Adrenal gland (tissue), 12 donors: Measurements from ENCODE around the gene DLG5. TPM values are rescaled to one million over a fixed set of nuclear protein-coding genes. Genes with fewer than 3 reads are reported as not detected.

Experiments
- DNase-seq, 7 donors: peaks; one replicate each; pipeline ENCODE4 v3.0.0-alpha.2; 2019 to 2020
- H3K27ac ChIP-seq, 5 donors: fragments of 200-600 bp; sonication (generic) in 4 of 5; 1 replicate in 3 of 5; 2 replicates in 2 of 5; pipeline versions ENCODE4 v1.5.1 to v1.8.0; 2016 to 2020; ENCODE audit warnings: mild to moderate bottlenecking in 1 of 5
- H3K27me3 ChIP-seq: fragments of 200-600 bp; 2 replicates; pipeline ENCODE4 v1.8.0; 2021
- H3K36me3 ChIP-seq, 2 donors: fragments of 200-600 bp; replicated peaks in 1 of 2; 1 replicate in 1 of 2; 2 replicates in 1 of 2; pipeline versions ENCODE4 v1.5.1 to v1.8.0; 2018 to 2022
- H3K4me1 ChIP-seq, 2 donors: fragments of 200-600 bp; replicated peaks in 1 of 2; 1 replicate in 1 of 2; 2 replicates in 1 of 2; pipeline versions ENCODE4 v1.5.1 to v1.8.0; 2018 to 2021
- H3K4me3 ChIP-seq, 4 donors: fragments of 200-600 bp; sonication (generic) in 3 of 4; one replicate each; pipeline ENCODE4 v1.5.1; 2016 to 2018
- H3K9me3 ChIP-seq, 3 donors: fragments of 200-600 bp; sonication (generic) in 1 of 3; replicated peaks in 1 of 3; 1 replicate in 2 of 3; 2 replicates in 1 of 3; pipeline versions ENCODE4 v1.5.1 to v1.8.0; 2016 to 2021
- POLR2A ChIP-seq, 2 donors: fragments of 450-650 bp; IDR thresholded peaks; one replicate each; pipeline ENCODE4 v1.6.1; 2017; ENCODE audit warnings: antibody characterized with exemption in 2 of 2, mild to moderate bottlenecking in 2 of 2, moderate library complexity in 1 of 2
- WGBS, 4 donors: extraction: QIAGEN DNeasy Blood & Tissue Kit in 2 of 4; methylation state at CpG; one replicate each; pipeline versions ENCODE4 v1.1.5 to v1.1.7; 2013 to 2017; 5-methylcytosine and 5-hydroxymethylcytosine counted together
- intact Hi-C, 2 donors: fragments of 100-400 bp; cut with DNase I; formaldehyde crosslinking; loops; one replicate each; pipeline versions ENCODE4 v1.14.1 to v1.15.0; 2022 to 2023
- polyA plus RNA-seq, 3 donors: library from polyadenylated mRNA; stranded (reverse); fragments of 200-250 nt in 2 of 3; fragments of 350-450 nt in 1 of 3; fragmentation: Illumina TruSeq in 1 of 3; extraction: RNeasy Lipid Tissue Mini Kit (QIAGEN cat#74804) in 1 of 3; gene quantifications; one replicate each; pipeline ENCODE4 v1.2.3, GENCODE V29; 2013 to 2014
- total RNA-seq, 9 donors: library from RNA; depleted of rRNA in 4 of 9; stranded (reverse); fragments of >200 nt in 4 of 9; fragments of 120-200 nt in 1 of 9; fragmentation: NEBNext Ultra II Directional in 1 of 9; extraction: Animal tissue kit (Norgen Biotek cat#: 25700) in 1 of 9; gene quantifications; one replicate each; pipeline versions ENCODE4 v1.1.0 to v1.2.4, GENCODE V29; 2013 to 2023
- TF ChIP-seq, protein P1 (sequence below), 6 experiments: fragments of 450-650 bp in 4 of 6; fragments of 200-600 bp in 2 of 6; sonication (generic) in 1 of 6; IDR thresholded peaks; 1 replicate in 5 of 6; 2 replicates in 1 of 6; pipeline versions ENCODE4 v1.5.1 to v1.8.0; 2016 to 2021; ENCODE audit warnings: antibody characterized with exemption in 6 of 6, mild to moderate bottlenecking in 2 of 6, moderate library complexity in 1 of 6
- donor health status: healthy with polysubstance abuse.
- donor health status: Bipolar disorder and iron deficiency.
- donor health status: DM: yes; HTN: yes; CAD: no.
- donor health status: DM: no; HTN: no; CAD: no.
- donor health status: DM: no; HTN: no; CAD: no.
- donor health status: DM: yes; HTN: yes; CAD: no.

The DLG5 gene
- total and polyA plus RNA-seq, 12 donors: 32.6 to 175 (median 101) TPM

DNA sequence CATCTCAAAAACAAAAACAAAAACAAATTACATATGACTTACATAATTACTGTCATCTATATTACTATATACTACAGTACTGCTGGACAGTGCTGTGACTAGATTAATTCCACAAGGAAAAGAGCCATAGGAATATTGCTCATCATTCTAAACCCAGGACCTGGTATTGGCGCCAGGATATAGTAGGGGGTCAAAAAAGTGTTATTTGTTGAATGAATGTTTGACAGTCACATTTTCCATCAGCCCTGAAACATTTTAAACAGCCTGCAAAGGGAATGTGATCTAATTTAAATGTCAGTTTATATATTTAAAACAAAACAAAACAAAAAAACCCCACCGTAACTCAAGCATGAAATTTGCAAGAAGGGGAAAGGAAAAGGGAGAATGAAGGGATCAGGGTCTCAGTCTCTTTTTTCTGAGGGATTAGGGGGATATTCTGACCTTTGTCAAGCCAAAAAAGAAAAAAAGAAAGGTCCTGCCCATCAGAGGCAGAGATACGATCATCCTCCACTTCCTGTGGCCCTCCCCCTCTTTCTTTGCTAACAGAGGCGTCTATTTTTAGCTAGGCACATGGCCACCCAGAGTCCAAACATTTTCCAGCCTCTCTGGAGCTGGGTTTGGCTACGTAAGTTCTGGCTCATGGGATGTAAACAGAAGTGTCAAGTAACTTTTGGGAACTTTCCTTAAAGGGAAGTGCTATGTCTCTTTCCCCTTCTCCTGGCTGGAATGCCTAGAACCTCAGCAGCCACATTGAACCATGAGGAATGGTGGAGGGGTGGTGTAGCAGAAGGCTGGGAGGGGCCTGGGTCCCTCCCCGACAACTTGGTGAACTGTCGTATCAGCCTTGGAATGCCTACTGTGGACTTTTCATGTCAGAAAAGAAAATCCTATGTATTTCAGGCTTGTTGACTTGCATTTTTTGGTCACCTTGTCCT lies 44.6 kb upstream of the DLG5 start:
- intact Hi-C loops: no loop called here
- Histone ChIP-seq H3K4me3 (peak overlapping the region in 1 of 4 donors; percentile 14), H3K36me3 (no peaks in the 10 kb centered on the region), H3K27me3 (no peaks in the 10 kb centered on the region), H3K27ac (peak overlapping the region; percentile 10 to 88 (median 67)), H3K9me3 (no peaks in the 10 kb centered on the region), H3K4me1 (peaks cover 13% of the 10 kb centered on the region in 2 donors)
- DNase-seq: peak; percentile 74 to 93 (median 85)
- TF ChIP-seq, protein P1, sequence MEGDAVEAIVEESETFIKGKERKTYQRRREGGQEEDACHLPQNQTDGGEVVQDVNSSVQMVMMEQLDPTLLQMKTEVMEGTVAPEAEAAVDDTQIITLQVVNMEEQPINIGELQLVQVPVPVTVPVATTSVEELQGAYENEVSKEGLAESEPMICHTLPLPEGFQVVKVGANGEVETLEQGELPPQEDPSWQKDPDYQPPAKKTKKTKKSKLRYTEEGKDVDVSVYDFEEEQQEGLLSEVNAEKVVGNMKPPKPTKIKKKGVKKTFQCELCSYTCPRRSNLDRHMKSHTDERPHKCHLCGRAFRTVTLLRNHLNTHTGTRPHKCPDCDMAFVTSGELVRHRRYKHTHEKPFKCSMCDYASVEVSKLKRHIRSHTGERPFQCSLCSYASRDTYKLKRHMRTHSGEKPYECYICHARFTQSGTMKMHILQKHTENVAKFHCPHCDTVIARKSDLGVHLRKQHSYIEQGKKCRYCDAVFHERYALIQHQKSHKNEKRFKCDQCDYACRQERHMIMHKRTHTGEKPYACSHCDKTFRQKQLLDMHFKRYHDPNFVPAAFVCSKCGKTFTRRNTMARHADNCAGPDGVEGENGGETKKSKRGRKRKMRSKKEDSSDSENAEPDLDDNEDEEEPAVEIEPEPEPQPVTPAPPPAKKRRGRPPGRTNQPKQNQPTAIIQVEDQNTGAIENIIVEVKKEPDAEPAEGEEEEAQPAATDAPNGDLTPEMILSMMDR (IDR thresholded peaks at IDR 0.05): no peak
- no peak for TF ChIP-seq POLR2A (IDR thresholded peaks at IDR 0.05)
- 27 to 30% (median 29%) methylated on average over 7 of the region's 7 CpGs for WGBS, 4 donors

DNA sequence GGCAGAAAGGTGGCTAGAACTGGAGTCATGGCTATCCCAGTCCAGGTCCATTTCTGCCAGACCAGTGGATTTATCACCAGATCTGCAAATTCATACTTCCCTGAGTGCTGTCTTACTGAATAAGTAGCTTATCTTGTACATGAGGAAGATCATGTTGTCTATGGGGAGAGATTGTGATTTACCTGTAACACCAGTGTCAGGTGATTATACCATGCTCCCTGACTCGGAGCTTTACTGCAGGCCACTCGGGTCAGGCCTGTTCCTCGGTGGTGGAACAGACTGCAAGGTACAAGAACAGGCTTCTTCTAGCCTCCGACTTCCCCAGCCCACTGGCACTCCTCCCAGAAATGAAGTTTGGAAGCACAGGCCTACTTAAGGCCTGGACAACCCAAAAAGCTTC lies 42.6 kb upstream of the DLG5 start:
- Histone ChIP-seq H3K27ac (no peak overlapping the region), H3K36me3 (no peaks in the 10 kb centered on the region), H3K4me3 (no peak overlapping the region), H3K9me3 (no peaks in the 10 kb centered on the region), H3K4me1 (peaks cover 13% of the 10 kb centered on the region in 2 donors), H3K27me3 (no peaks in the 10 kb centered on the region)
- no peak for TF ChIP-seq POLR2A (IDR thresholded peaks at IDR 0.05)
- TF ChIP-seq, protein P1 (IDR thresholded peaks at IDR 0.05): no peak
- DNase-seq: no peak
- WGBS, 4 donors: 54 to 76% (median 64%) methylated on average over 4 of the region's 4 CpGs
- intact Hi-C loops: no loop called here

DNA sequence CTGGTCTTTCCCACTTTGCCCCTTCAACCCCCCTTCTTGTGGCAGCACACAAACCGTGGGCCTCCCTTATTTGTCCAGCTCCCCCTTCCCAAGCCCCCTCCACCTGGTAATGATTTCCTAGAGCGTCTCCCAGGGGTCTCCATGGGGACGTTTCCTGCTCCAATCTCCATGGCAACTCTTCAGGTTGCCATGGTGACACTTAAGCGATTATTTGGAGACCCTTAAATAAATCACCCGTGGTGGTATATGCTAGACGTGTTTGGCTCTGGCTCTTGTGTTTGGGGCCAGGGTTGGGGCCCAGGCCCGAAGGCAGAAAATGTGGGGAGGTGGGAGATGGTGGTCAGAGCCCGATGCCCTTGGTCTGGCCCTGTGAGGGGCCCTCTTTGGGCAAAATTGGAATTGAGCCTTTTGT lies 41.1 kb upstream of the DLG5 start:
- intact Hi-C loops: no loop called here
- H3K9me3 ChIP-seq: no peaks in the 10 kb centered on the region
- no peak overlapping the region for H3K4me3 ChIP-seq
- no peaks in the 10 kb centered on the region for H3K36me3 ChIP-seq
- WGBS, 4 donors: 58 to 63% (median 60%) methylated on average over 8 of the region's 8 CpGs
- DNase-seq: no peak
- H3K27me3 ChIP-seq: no peaks in the 10 kb centered on the region
- TF ChIP-seq POLR2A (IDR thresholded peaks at IDR 0.05): no peak
- TF ChIP-seq, protein P1 (IDR thresholded peaks at IDR 0.05): no peak
- H3K27ac ChIP-seq: no peak overlapping the region
- peaks cover 13% of the 10 kb centered on the region in 2 donors for H3K4me1 ChIP-seq

DNA sequence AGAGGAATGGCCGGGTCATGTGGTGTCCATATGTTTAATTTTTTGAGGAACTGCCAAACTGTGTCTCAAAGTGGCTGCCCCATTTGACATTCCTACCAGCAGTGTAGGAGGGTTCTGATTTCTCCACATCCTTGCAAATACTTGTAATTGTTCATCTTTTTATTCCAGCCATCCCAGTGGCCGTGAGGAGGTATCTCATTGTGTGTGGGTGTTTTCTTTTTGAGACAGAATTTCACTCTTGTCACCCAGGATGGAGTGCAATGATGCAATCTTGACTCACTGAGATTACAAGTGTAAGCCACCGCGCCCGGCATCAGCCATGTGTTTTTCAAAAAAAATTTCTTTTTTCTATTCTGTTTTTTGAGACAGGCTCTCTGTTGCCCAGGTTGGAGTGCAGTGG lies 38.7 kb upstream of the DLG5 start:
- Histone ChIP-seq H3K27me3 (no peaks in the 10 kb centered on the region), H3K27ac (no peak overlapping the region), H3K36me3 (no peaks in the 10 kb centered on the region), H3K9me3 (no peaks in the 10 kb centered on the region), H3K4me3 (no peak overlapping the region), H3K4me1 (no peaks in the 10 kb centered on the region)
- intact Hi-C loops: no loop called here
- peak in 4 of 7 donors; percentile 49 to 65 (median 60) for DNase-seq
- TF ChIP-seq, protein P1 (IDR thresholded peaks at IDR 0.05): peak in 2 of 6 experiments; percentile 15
- TF ChIP-seq POLR2A (IDR thresholded peaks at IDR 0.05): no peak
- WGBS, 4 donors: 43 to 71% (median 53%) methylated on average over 5 of the region's 5 CpGs
